HEK293T (cell line): ENCODE measurements around the gene CASP10.

ENCODE experiments used
- ARNT ChIP-seq: fragments of 450-650 bp; IDR thresholded peaks from 2 replicates; pipeline ENCODE4 v1.6.1; 2017; ENCODE audit warnings: mild to moderate bottlenecking
- BHLHE40 ChIP-seq: fragments of 450-650 bp; IDR thresholded peaks from 2 replicates; pipeline ENCODE4 v1.6.1; 2016; ENCODE audit warnings: mild to moderate bottlenecking, moderate library complexity, borderline replicate concordance
- ELF4 ChIP-seq: fragments of 450-650 bp; IDR thresholded peaks from 2 replicates; pipeline ENCODE4 v1.6.1; 2017; ENCODE audit warnings: antibody characterized with exemption
- FOXA1 ChIP-seq: fragments of 450-650 bp; IDR thresholded peaks from 2 replicates; pipeline ENCODE4 v1.6.1; 2016; ENCODE audit warnings: mild to moderate bottlenecking
- FOXM1 ChIP-seq: fragments of 450-650 bp; IDR thresholded peaks from 2 replicates; pipeline ENCODE4 v1.6.1; 2017; ENCODE audit warnings: mild to moderate bottlenecking, borderline replicate concordance
- HDGF ChIP-seq: fragments of 450-650 bp; IDR thresholded peaks from 2 replicates; pipeline ENCODE4 v1.6.1; 2017; ENCODE audit warnings: antibody characterized with exemption, borderline replicate concordance
- L3MBTL2 ChIP-seq: fragments of 450-650 bp; conservative IDR thresholded peaks from 2 replicates; pipeline ENCODE4 v1.6.1; 2016; ENCODE audit warnings: mild to moderate bottlenecking
- LEF1 ChIP-seq: fragments of 450-650 bp; IDR thresholded peaks from 2 replicates; pipeline ENCODE4 v1.6.1; 2017; ENCODE audit warnings: mild to moderate bottlenecking, borderline replicate concordance
- NFRKB ChIP-seq: fragments of 450-650 bp; IDR thresholded peaks from 2 replicates; pipeline ENCODE4 v1.6.1; 2016; ENCODE audit warnings: mild to moderate bottlenecking, moderate library complexity
- PKNOX1 ChIP-seq: fragments of 450-650 bp; IDR thresholded peaks from 2 replicates; pipeline ENCODE4 v1.6.1; 2016
- SUZ12 ChIP-seq: fragments of 450-650 bp; IDR thresholded peaks from 2 replicates; pipeline ENCODE4 v1.6.1; 2016; ENCODE audit warnings: mild to moderate bottlenecking
- TARDBP ChIP-seq: fragments of 450-650 bp; IDR thresholded peaks from 2 replicates; pipeline ENCODE4 v1.6.1; 2016
- ZNF384 ChIP-seq: fragments of 450-650 bp; IDR thresholded peaks from 2 replicates; pipeline ENCODE4 v1.6.1; 2016

GRCh38 chr2:201164166-201164565 is 18.8 kb upstream of the CASP10 start:
- TF ChIP-seq ARNT, result no peak
- no peak for TF ChIP-seq ELF4
- no peak for TF ChIP-seq SUZ12
- TF ChIP-seq BHLHE40, result no peak
- no peak for TF ChIP-seq ZNF384
- TF ChIP-seq PKNOX1, result no peak
- no peak for TF ChIP-seq FOXM1
- no peak for TF ChIP-seq NFRKB
- no peak for TF ChIP-seq TARDBP
- no peak for TF ChIP-seq FOXA1
- no peak for TF ChIP-seq LEF1
- TF ChIP-seq L3MBTL2, result no peak
- no peak for TF ChIP-seq HDGF
